Spinal cord (tissue), 10 donors: Measurements from ENCODE around the gene NQO2. TPM values are rescaled to one million over a fixed set of nuclear protein-coding genes. Genes with fewer than 3 reads are reported as not detected.
A peak's percentile ranks its signal among the peaks of the same experiment; 100 is the strongest.
"Not testable (repeated sequence)": the region's sequence is repeated elsewhere in the genome, so short reads cannot be mapped to it uniquely, and the experiment has no call there.

ENCODE experiments used
- DNase-seq, 6 donors: peaks; one replicate each; pipeline versions ENCODE4 v3.0.0 to v3.0.0-alpha.2; 2013 to 2015; ENCODE audit warnings: low spot score in 6 of 6, low read depth in 4 of 6
- H3K27ac ChIP-seq: one replicate; pipeline ENCODE4 v1.5.1; 2013; ENCODE audit warnings: low read depth, low read length, control low read depth
- H3K27me3 ChIP-seq: one replicate; pipeline ENCODE4 v1.6.1; 2013; ENCODE audit warnings: low read length; ENCODE audit not compliant: control insufficient read depth, insufficient read depth
- H3K36me3 ChIP-seq: one replicate; pipeline ENCODE4 v1.6.1; 2013; ENCODE audit warnings: low read length; ENCODE audit not compliant: control insufficient read depth, insufficient read depth
- H3K4me1 ChIP-seq: one replicate; pipeline ENCODE4 v1.6.1; 2013; ENCODE audit warnings: low read length; ENCODE audit not compliant: control insufficient read depth, insufficient read depth
- H3K4me3 ChIP-seq: one replicate; pipeline ENCODE4 v1.5.1; 2013; ENCODE audit warnings: low read depth, low read length, control low read depth
- H3K9me3 ChIP-seq: one replicate; pipeline ENCODE4 v1.6.1; 2013; ENCODE audit warnings: low read length; ENCODE audit not compliant: control insufficient read depth, insufficient read depth
- WGBS: methylation state at CpG from one replicate; pipeline ENCODE4 v1.1.5; 2013; ENCODE audit warnings: missing lambda C conversion rate; ENCODE audit not compliant: insufficient coverage; 5-methylcytosine and 5-hydroxymethylcytosine counted together
- polyA plus RNA-seq, 2 donors: library from polyadenylated mRNA; unstranded; fragments of 120-200 nt; gene quantifications; one replicate each; pipeline ENCODE4 v1.2.1, GENCODE V29; 2013; ENCODE audit not compliant: insufficient read length in 2 of 2
- total RNA-seq, 2 donors: library from RNA; depleted of rRNA in 1 of 2; stranded (reverse); fragments of 120-200 nt in 1 of 2; fragments of >200 nt in 1 of 2; gene quantifications; one replicate each; pipeline versions ENCODE4 v1.2.3 to v1.2.4, GENCODE V29; 2013 to 2014
- donor health status: healthy.

Gene NQO2
- total and polyA plus RNA-seq, 4 donors = 12.2 to 63.0 (median 42.8) TPM

DNA sequence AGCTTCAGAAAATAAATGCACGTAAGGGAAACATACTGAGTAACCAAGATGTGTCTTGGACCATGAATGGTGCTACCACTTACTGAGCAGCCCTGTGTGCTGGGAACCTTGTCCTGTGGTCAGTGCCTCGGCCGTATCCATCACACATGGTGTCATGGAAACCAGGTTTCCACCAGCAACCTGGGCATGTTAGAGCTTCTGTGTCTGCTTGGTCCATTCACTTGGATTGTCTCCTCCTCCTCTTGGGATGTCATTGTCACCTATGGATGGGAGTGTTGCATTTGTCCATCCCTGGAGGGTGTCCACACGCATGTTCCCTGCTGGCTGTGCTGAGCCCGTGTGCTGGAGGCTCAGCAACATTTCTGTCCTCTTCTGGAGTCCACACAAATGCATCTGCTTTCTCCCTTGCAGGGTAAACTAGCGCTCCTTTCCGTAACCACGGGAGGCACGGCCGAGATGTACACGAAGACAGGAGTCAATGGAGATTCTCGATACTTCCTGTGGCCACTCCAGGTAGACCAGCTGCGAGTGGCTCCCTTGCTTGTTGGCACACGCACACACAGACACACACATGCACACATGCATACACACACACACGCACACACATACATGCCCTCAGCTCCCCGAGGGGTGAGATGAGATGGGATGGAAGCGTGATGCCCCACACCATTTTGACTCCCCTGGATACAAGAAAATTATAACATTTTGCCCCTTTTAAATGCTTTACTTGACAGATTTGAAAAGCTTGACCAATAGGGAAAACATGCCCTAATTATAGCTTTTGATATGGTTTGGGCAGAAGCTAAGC, 17.0 kb downstream of the NQO2 start:
- DNase-seq = no peak
- no peaks in the 10 kb centered on the region for H3K4me1 ChIP-seq
- no peaks in the 10 kb centered on the region for H3K9me3 ChIP-seq
- no peak overlapping the region for H3K4me3 ChIP-seq
- peaks cover 36% of the 10 kb centered on the region for H3K36me3 ChIP-seq
- no peak overlapping the region for H3K27ac ChIP-seq
- WGBS = 97% methylated on average over 11 of the region's 17 CpGs
- no peaks in the 10 kb centered on the region for H3K27me3 ChIP-seq

DNA sequence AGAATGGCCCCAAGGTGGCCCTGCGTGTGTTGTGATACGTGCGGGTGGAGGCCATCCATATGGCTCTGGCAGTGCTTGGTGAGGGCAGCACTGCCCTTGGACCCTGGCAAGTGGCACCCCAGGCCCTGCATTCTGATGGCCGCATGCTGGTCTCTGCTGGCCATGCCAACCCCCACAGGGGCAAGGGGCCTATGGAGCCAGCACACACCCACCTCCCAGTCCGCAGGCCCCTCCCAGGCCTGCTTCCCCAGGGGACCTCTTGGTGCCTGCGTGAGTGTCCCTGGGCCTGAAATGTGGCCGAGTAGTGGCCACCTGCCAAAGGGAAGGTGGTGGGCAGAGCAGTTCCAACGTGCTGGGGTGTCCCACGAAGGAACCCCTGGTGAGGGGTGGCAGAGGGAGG, 17.6 kb downstream of the NQO2 start:
- 93% methylated on average over 9 of the region's 9 CpGs for WGBS
- Histone ChIP-seq H3K27me3 (no peaks in the 10 kb centered on the region), H3K4me1 (no peaks in the 10 kb centered on the region), H3K27ac (no peak overlapping the region), H3K9me3 (no peaks in the 10 kb centered on the region), H3K36me3 (peaks cover 36% of the 10 kb centered on the region), H3K4me3 (no peak overlapping the region)
- no peak for DNase-seq

DNA sequence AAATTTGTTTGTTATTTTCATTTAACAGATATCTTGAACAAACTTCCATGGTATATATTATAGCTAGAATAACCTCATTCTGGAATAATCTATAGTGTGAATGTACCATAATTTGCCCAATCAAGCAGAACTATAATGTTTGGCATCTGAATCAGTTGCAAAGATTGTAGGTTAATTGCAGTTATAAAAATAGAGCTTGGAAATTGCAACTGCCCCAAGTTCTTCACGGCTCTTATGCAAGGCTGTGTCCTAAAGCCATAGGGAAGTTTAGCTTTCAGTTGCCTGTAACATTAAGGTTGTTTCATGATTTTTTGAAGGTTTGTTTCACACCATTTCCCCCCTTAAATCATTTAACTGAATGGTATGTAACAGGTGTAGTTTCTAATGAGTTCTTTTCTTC, 19.4 kb downstream of the NQO2 start:
- Histone ChIP-seq H3K9me3 (no peaks in the 10 kb centered on the region), H3K27ac (no peak overlapping the region), H3K4me3 (no peak overlapping the region), H3K27me3 (no peaks in the 10 kb centered on the region), H3K36me3 (peaks cover 41% of the 10 kb centered on the region), H3K4me1 (peaks cover 14% of the 10 kb centered on the region)
- DNase-seq = no peak
- no CpG with 5 or more reads among the region's 1 CpG for WGBS

DNA sequence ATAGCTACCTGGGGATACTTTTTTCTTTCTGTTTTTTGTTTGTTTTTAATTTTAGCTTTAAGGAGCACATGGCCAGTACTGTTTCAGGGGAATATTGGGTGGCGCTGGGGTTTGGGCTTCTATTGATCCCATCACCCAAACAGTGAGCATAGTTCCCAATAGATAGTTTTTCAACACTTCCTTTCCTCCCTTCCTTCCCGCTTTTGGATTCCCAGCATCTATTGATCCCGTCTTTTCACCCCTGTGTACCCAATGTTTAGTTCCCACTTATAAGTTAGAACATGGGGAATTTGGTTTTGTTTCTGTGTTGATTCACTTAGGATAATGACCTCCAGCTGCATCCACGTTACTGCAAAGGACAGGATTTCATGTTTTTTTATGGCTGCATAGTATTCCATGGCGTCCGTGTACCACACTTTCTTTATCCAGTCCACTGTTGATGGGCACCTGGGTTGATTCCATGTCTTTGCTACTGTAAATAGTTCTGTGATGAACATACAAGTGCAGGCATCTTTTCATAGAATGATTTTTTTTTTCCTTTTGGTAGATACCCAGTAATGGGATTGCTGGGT, 20.1 kb downstream of the NQO2 start:
- Histone ChIP-seq H3K27me3 (no peaks in the 10 kb centered on the region), H3K9me3 (no peaks in the 10 kb centered on the region), H3K4me3 (no peak overlapping the region), H3K36me3 (peaks cover 35% of the 10 kb centered on the region), H3K4me1 (peaks cover 16% of the 10 kb centered on the region), H3K27ac (no peak overlapping the region)
- WGBS = 100% methylated on average over 1 of the region's 6 CpGs
- DNase-seq = no peak

DNA sequence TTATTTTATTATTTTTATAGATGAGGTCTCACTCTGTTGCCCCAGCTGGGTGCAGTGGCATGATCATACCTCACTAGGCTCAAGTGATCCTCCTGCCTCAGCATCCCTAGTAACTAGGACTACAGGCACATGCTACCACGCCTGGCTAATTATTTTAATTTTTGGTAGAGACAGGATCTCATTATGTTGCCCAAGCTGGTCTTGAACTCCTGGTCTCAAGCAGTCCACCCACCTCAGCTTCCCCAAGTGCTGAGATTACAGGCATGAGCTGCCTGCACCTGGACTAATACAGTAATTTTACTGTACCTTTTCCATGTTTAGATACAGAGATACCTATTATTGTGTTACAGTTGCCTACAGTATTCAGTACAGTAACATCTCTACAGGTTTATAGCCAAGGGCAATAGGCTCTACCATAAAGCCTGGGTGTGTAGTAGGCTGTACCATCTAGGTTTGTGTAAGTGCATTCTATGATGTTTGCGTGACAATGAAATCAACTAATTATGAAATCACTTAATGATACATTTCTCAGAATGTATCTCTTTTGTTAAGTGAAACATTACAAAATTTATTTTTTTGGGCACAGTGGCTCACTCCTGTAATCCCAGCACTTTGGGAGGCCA, 21.4 kb downstream of the NQO2 start:
- WGBS = no CpG with 5 or more reads among the region's 2 CpGs
- not testable (repeated sequence) for H3K27ac ChIP-seq
- H3K4me1 ChIP-seq = peaks cover 16% of the 10 kb centered on the region

DNA sequence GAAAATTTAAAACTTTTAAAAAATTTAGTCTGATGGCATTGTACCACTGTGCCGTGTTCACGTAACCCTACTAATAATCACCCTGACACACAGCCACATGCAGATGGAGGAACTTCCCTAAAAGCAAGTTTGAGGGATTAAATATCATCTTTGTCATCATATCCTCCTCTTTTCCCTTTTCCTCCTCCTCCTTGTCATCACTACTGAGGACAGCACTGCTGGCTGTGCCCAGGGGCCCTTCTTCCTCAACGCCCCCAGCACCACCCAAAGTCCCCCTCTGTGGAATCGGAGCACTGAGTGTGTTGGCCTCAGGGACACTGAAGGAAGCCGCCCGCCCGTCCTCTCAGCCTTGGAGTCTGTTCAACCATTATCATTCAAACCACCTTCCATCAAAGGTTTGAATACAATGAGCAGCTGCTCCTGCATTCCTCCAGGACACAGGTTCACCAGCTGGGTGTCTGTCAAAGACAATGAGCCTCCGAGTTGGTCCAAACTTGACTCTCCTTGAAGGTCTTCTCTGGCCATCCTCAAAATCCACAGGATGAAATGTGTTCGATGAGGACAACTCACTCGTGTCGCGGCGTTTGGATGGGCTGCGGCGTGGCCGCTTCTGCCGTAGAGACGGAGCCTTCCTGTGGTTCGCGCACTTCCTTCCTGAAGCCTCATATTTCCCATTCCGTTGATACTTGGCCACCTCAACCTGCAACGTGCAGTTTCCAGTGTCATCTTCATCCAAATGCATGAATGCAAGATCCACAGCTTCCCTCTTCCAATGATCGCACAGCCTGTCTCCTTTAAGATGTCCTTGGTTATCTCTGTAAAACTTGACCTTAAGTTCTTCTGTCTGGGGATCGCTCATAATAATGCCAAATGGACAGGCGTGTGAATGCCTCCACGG, 23.3 kb downstream of the NQO2 start:
- no peak overlapping the region for H3K4me3 ChIP-seq
- no peak overlapping the region for H3K27ac ChIP-seq
- no peaks in the 10 kb centered on the region for H3K27me3 ChIP-seq
- peaks cover 11% of the 10 kb centered on the region for H3K36me3 ChIP-seq
- WGBS = 60% methylated on average over 25 of the region's 26 CpGs
- peak in 1 of 6 donors; percentile 21 for DNase-seq
- no peaks in the 10 kb centered on the region for H3K9me3 ChIP-seq
- peaks cover 16% of the 10 kb centered on the region for H3K4me1 ChIP-seq

More for the DNA sequence above, 21.4 kb downstream of the NQO2 start:
- H3K4me3 ChIP-seq, H3K9me3 ChIP-seq, H3K27me3 ChIP-seq, DNase-seq: not testable (repeated sequence)
- peaks cover 25% of the 10 kb centered on the region for H3K36me3 ChIP-seq

DNA sequence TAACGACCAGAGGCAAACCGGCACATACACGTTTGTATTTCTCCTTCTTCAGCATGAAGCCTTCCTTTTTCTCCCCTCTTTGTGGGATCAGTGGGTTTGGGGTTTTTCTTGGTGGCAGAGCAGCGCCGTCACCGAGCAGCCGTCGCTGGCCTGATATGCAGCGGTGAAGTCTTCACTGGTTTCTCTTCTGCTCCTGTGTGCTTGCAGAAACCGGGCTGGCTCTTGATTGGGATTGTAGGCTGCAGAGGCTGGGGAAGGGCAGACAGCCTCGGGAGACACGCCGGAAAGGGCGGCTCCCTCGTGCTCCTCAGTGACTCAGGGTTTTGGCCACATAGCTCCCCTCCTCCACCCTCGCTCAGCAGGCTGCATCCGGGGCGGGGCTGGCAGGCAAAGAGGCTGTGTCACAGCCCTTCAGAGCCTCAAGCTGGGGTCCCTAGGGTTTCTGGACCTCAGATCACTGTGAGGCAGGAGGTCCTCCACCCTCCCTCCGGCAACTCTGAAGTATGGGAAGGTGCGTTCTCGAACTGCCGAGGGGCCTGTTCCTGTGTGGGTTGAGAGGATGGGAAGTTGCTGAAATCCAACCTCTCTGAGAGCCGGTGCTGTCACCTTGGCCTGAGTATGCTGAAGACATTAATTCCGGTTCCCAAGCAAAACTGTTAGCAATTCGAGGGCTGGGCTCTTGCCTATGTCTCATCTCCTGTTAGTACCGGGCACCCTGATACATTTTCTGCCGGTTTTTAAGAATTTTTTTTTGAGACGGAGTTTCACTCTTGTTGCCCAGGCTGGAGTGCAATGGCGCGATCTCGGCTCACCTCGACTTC, 24.2 kb downstream of the NQO2 start:
- Histone ChIP-seq H3K4me1 (peaks cover 16% of the 10 kb centered on the region), H3K36me3 (peaks cover 11% of the 10 kb centered on the region), H3K4me3 (no peak overlapping the region), H3K9me3 (no peaks in the 10 kb centered on the region), H3K27ac (no peak overlapping the region), H3K27me3 (no peaks in the 10 kb centered on the region)
- 63% methylated on average over 22 of the region's 32 CpGs for WGBS
- peak in 1 of 6 donors; percentile 69 for DNase-seq

DNA sequence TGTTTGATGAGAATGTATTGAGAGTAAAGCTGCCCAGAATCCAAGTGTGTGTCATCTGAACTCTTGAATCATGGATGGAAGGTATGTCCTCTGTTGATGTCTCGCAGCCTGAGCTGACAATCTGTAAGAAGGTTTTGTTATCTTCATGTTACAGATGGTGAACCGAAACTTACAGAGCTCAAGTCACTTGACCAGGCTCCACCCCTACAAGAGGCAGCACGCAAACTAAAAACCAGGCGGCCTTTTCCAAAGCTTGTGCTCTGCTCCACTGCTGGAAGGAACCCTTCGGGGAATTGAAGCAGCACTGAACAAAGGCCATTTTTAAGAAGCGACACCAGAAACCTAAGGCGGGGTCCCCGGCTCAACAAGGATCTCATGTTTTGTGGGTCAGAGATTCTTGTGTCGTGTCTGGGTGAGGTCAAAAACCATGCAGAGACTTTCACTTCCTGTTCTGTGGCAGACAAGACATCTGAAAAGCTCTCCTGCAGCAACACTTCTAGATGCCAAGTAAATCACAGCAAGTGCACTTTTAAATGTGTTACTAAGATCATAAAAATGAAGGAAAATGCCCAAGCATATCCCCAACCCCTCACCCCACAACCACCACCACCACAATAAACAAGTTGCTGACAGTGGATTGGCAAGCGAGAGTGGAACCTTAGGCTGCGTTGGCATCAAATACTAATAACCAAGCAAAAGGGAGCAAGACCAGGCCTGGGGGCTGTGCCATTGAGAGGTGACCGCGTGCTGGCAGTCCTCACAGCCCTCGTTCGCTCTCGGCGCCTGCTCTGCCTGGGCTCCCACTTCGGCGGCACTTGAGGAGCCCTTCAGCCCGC, 27.3 kb downstream of the NQO2 start:
- Histone ChIP-seq H3K9me3 (no peaks in the 10 kb centered on the region), H3K27me3 (no peaks in the 10 kb centered on the region), H3K4me3 (no peak overlapping the region), H3K4me1 (peaks cover 16% of the 10 kb centered on the region), H3K27ac (peak overlapping the region; percentile 57), H3K36me3 (peaks cover 11% of the 10 kb centered on the region)
- DNase-seq = peak in 1 of 6 donors; percentile 23
- WGBS = 50% methylated on average over 19 of the region's 20 CpGs
